NCI-H128 (cell line): Measurements from ENCODE around the gene RCL1.

ENCODE experiments used
- DNase-seq: peaks from one replicate; lab custom pipeline; 2025; ENCODE audit not compliant: unreplicated experiment; lab: John Stamatoyannopoulos, UW

RCL1 gene

GRCh38 chr9:4842213-4842612 is 49.5 kb downstream of the RCL1 start:
- DNase-seq = no peak

GRCh38 chr9:4842734-4843133 is 50.0 kb downstream of the RCL1 start:
- DNase-seq = no peak

- DNase-seq = no peak
Observed at GRCh38 chr9:4844056-4844838, 51.5 kb downstream of the RCL1 start.

- no peak for DNase-seq
Observed at GRCh38 chr9:4849369-4849768, 56.6 kb downstream of the RCL1 start.

- DNase-seq = no peak
Observed at GRCh38 chr9:4850603-4851310, 58.0 kb downstream of the RCL1 start.

- no peak for DNase-seq
Observed at GRCh38 chr9:4852419-4852818, 59.7 kb downstream of the RCL1 start.

GRCh38 chr9:4854265-4854590 is 61.5 kb downstream of the RCL1 start:
- no peak for DNase-seq

- no peak for DNase-seq
Observed at GRCh38 chr9:4855841-4856240, 63.1 kb downstream of the RCL1 start.

GRCh38 chr9:4857163-4857810 is 64.5 kb downstream of the RCL1 start:
- DNase-seq = no peak

- DNase-seq = no peak
Observed at GRCh38 chr9:4859035-4859434, 66.3 kb downstream of the RCL1 start.

GRCh38 chr9:4860383-4860782 is 67.6 kb downstream of the RCL1 start:
- no peak for DNase-seq

- DNase-seq = no peak
Observed at GRCh38 chr9:4861145-4861544, 68.4 kb downstream of the RCL1 start.

GRCh38 chr9:4861736-4862451 is 69.2 kb downstream of the RCL1 start:
- no peak for DNase-seq

GRCh38 chr9:4862506-4863250 is 69.9 kb downstream of the RCL1 start:
- no peak for DNase-seq

GRCh38 chr9:4864234-4864661 is 71.5 kb downstream of the RCL1 start:
- DNase-seq = no peak

- DNase-seq = no peak
Observed at GRCh38 chr9:4864698-4865097, 72.0 kb downstream of the RCL1 start.

GRCh38 chr9:4865681-4866080 is 72.9 kb downstream of the RCL1 start:
- DNase-seq = no peak

- DNase-seq = no peak
Observed at GRCh38 chr9:4866239-4866969, 73.7 kb downstream of the RCL1 start.

GRCh38 chr9:4873066-4873465 is 80.3 kb downstream of the RCL1 start:
- DNase-seq = no peak

- no peak for DNase-seq
Observed at GRCh38 chr9:4875559-4875958, 82.8 kb downstream of the RCL1 start.
